ENCODE results near the gene EFCAB12.

- TF ChIP-seq CTCF (conservative IDR thresholded peaks at IDR 0.05), result no peak
- no peak for TF ChIP-seq EZH2 (IDR thresholded peaks at IDR 0.05; ENCODE audit: low read depth)
Observed at GRCh38 chr3:129424185-129424841, 4.1 kb downstream of the EFCAB12 start.
